Heart left ventricle (tissue), 13 donors: ENCODE results near the gene RALBP1.

Experiments used
- CTCF ChIP-seq, 12 donors: fragments of 200-600 bp; sonication (generic) in 4 of 12; IDR thresholded peaks; one replicate each; pipeline versions ENCODE4 v1.5.0 to v1.8.0; 2018 to 2022; ENCODE audit warnings: antibody characterized with exemption in 12 of 12, mild to moderate bottlenecking in 5 of 12
- POLR2A ChIP-seq, 2 donors: fragments of 450-650 bp; IDR thresholded peaks; one replicate each; pipeline ENCODE4 v1.6.1; 2017; ENCODE audit warnings: antibody characterized with exemption in 2 of 2, mild to moderate bottlenecking in 2 of 2, moderate library complexity in 2 of 2
- donor health status: ischemic (EF 13 %, LVEDD 7.1; RV severe dilation, severe dysfunction).
- donor health status: DM: no; HTN: yes; CAD: no.
- donor health status: DM: no; HTN: no; CAD: no.
- donor health status: ischemic (EF 25% LVEDD 6.9; RV normal size, moderate dysfunction).
- donor health status: ischemic (EF 25% LVEDD 5.7; RV mildly dilated, moderate dysfunction).
- donor health status: ischemic (EF 35%, LVEDD 5.7; RV mildly dilated, moderate dysfunction).
- donor health status: nonischemic (EF 11% LVEDD 7.7; RV severe dilation, severe dysfunction).
- donor health status: DM: yes; HTN: yes; CAD: no.
- donor health status: PGD.
- donor health status: ischemic (EF 29% LVEDD 5.4; RV normal size, mild dysfunction).
- donor health status: nonischemic (EF 23%, LVEDD 6.1; RV moderate dilation, normal function).

DNA sequence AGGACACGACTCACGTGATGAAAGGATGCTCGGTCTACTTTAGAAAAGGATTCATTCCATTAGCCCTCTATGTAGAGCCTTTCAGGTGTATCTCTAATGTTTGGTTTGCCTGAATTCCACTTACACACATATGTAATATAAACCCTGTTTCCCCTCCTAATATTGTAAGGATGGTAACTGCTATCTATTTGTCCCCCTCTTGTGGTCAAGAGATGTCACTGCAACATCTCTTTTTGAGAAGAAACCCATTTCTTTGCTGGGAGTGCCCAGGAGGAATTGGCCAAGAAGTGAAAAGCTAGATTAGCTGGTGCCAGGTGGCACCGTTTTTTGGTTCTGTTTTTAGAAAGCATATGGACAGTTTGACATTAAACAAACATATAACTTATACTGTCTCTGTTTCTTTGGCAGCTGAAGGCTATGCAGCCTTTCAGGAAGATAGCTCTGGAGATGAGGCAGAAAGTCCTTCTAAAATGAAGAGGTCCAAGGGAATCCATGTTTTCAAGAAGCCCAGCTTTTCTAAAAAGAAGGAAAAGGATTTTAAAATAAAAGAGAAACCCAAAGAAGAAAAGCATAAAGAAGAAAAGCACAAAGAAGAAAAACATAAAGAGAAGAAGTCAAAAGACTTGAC, 41.2 kb downstream of the RALBP1 start:
- no peak for TF ChIP-seq POLR2A (IDR thresholded peaks at IDR 0.05)
- peak; percentile 76 to 89 (median 82) for TF ChIP-seq CTCF (IDR thresholded peaks at IDR 0.05)
